CD14-positive monocyte (primary cell): ENCODE results near the gene GSE1. TPM values are rescaled to one million over a fixed set of nuclear protein-coding genes. Genes with fewer than 3 reads are reported as not detected.

ENCODE experiments used
- DNase-seq, 3 donors: peaks; one replicate each; pipeline ENCODE4 v3.0.0-alpha.2; 2011 to 2022
- H2AFZ ChIP-seq: 2 replicates; pipeline ENCODE4 v1.6.0; 2012; ENCODE audit warnings: mild to moderate bottlenecking, low read depth, low read length, inconsistent platforms; ENCODE audit not compliant: insufficient read depth, poor library complexity, severe bottlenecking
- H3K27ac ChIP-seq, 2 donors: 1 replicate in 1 of 2; 2 replicates in 1 of 2; pipeline ENCODE4 v1.5.1; 2012 to 2013; ENCODE audit warnings: low read length in 2 of 2, control low read depth in 1 of 2, inconsistent platforms in 1 of 2, low read depth in 1 of 2, mild to moderate bottlenecking in 1 of 2
- H3K27me3 ChIP-seq, 2 donors: one replicate each; pipeline versions ENCODE4 v1.6.0 to v1.6.1; 2011 to 2013; ENCODE audit warnings: low read length in 2 of 2; ENCODE audit not compliant: control insufficient read depth in 2 of 2, insufficient read depth in 2 of 2
- H3K36me3 ChIP-seq, 2 donors: replicated peaks in 1 of 2; 1 replicate in 1 of 2; 2 replicates in 1 of 2; pipeline versions ENCODE4 v1.5.1 to v1.6.1; 2012 to 2013; ENCODE audit warnings: low read length in 2 of 2, control low read depth in 1 of 2, inconsistent platforms in 1 of 2, mild to moderate bottlenecking in 1 of 2; ENCODE audit not compliant: insufficient read depth in 2 of 2, control insufficient read depth in 1 of 2
- H3K4me1 ChIP-seq, 2 donors: 1 replicate in 1 of 2; 2 replicates in 1 of 2; pipeline versions ENCODE4 v1.5.1 to v1.6.1; 2012 to 2013; ENCODE audit warnings: low read length in 2 of 2, control low read depth in 1 of 2, inconsistent platforms in 1 of 2, mild to moderate bottlenecking in 1 of 2, moderate library complexity in 1 of 2; ENCODE audit not compliant: insufficient read depth in 2 of 2, control insufficient read depth in 1 of 2
- H3K4me2 ChIP-seq: replicated peaks from 2 replicates; pipeline ENCODE3; 2012; ENCODE audit warnings: low read length, moderate library complexity, mild to moderate bottlenecking; ENCODE audit not compliant: poor library complexity, severe bottlenecking; ENCODE audit errors: extremely low read depth
- H3K4me3 ChIP-seq, 3 experiments: fragments of 200-600 bp in 1 of 3; sonication (generic) in 1 of 3; replicated peaks in 1 of 3; 1 replicate in 2 of 3; 2 replicates in 1 of 3; pipeline ENCODE4 v1.5.1; 2011 to 2013; ENCODE audit warnings: low read length in 3 of 3, mild to moderate bottlenecking in 3 of 3, control low read depth in 2 of 3, low read depth in 2 of 3, inconsistent platforms in 1 of 3, moderate library complexity in 1 of 3
- H3K79me2 ChIP-seq: 2 replicates; pipeline ENCODE4 v1.6.0; 2012; ENCODE audit warnings: mild to moderate bottlenecking, control low read depth, inconsistent platforms, low read length, moderate library complexity; ENCODE audit not compliant: insufficient read depth
- H3K9ac ChIP-seq: 2 replicates; pipeline ENCODE4 v1.6.0; 2017; ENCODE audit warnings: low read length, mild to moderate bottlenecking; ENCODE audit not compliant: insufficient read depth, poor library complexity, severe bottlenecking
- H3K9me3 ChIP-seq, 2 donors: replicated peaks in 1 of 2; 1 replicate in 1 of 2; 2 replicates in 1 of 2; pipeline versions ENCODE4 v1.5.1 to v1.6.1; 2012 to 2013; ENCODE audit warnings: low read length in 2 of 2, control low read depth in 1 of 2; ENCODE audit not compliant: control insufficient read depth in 1 of 2, insufficient read depth in 1 of 2
- H4K20me1 ChIP-seq: 2 replicates; pipeline ENCODE4 v1.6.0; 2012; ENCODE audit warnings: mild to moderate bottlenecking, low read length, control low read depth, moderate library complexity; ENCODE audit not compliant: insufficient read depth
- H3K27ac Mint-ChIP-seq, 7 donors: one replicate each; pipeline ENCODE4 v1.8.0; 2020; ENCODE audit warnings: mild to moderate bottlenecking in 7 of 7, mixed read lengths in 7 of 7, moderate library complexity in 6 of 7, inconsistent platforms in 2 of 7
- H3K27me3 Mint-ChIP-seq, 3 donors: one replicate each; pipeline ENCODE4 v1.8.0; 2021 to 2022; ENCODE audit warnings: low read depth in 3 of 3, mild to moderate bottlenecking in 3 of 3, mixed read lengths in 3 of 3, moderate library complexity in 3 of 3, inconsistent platforms in 1 of 3
- H3K36me3 Mint-ChIP-seq, 2 donors: one replicate each; pipeline ENCODE4 v1.8.0; 2020; ENCODE audit warnings: mixed read lengths in 2 of 2, inconsistent platforms in 1 of 2, mild to moderate bottlenecking in 1 of 2
- H3K4me1 Mint-ChIP-seq: one replicate; pipeline ENCODE4 v1.8.0; 2020; ENCODE audit warnings: mild to moderate bottlenecking, mixed read lengths
- H3K4me3 Mint-ChIP-seq, 2 donors: one replicate each; pipeline ENCODE4 v1.8.0; 2020; ENCODE audit warnings: mild to moderate bottlenecking in 2 of 2, mixed read lengths in 2 of 2, moderate library complexity in 1 of 2
- H3K9me3 Mint-ChIP-seq, 7 donors: one replicate each; pipeline ENCODE4 v1.8.0; 2020 to 2022; ENCODE audit warnings: mixed read lengths in 7 of 7, mild to moderate bottlenecking in 6 of 7, moderate library complexity in 6 of 7, inconsistent platforms in 2 of 7
- WGBS: methylation state at CpG from one replicate; pipeline ENCODE4 v1.1.5; 2013; ENCODE audit warnings: missing lambda C conversion rate; ENCODE audit not compliant: insufficient coverage; 5-methylcytosine and 5-hydroxymethylcytosine counted together
- intact Hi-C, 2 donors: fragments of 100-400 bp; cut with micrococcal nuclease; formaldehyde crosslinking; loops; one replicate each; pipeline versions ENCODE4 v1.15.0 to v1.15.1; 2023
- polyA plus RNA-seq, 3 donors: library from polyadenylated mRNA; depleted of rRNA in 1 of 3; unstranded in 2 of 3; stranded (reverse) in 1 of 3; fragments of 300-500 nt in 2 of 3; fragments of >200 nt in 1 of 3; fragmentation: Illumina TruSeq in 2 of 3; gene quantifications; 1 replicate in 2 of 3; 2 replicates in 1 of 3; pipeline ENCODE4 v1.2.3, GENCODE V29; 2012 to 2021
- TF ChIP-seq, protein P1 (sequence below): fragments of 200-600 bp; IDR thresholded peaks from one replicate; pipeline ENCODE4 v1.8.0; 2022; ENCODE audit warnings: antibody characterized with exemption, mild to moderate bottlenecking

Gene GSE1
- polyA plus RNA-seq, 3 donors, result 0.67 to 38.9 (median 0.86) TPM

DNA sequence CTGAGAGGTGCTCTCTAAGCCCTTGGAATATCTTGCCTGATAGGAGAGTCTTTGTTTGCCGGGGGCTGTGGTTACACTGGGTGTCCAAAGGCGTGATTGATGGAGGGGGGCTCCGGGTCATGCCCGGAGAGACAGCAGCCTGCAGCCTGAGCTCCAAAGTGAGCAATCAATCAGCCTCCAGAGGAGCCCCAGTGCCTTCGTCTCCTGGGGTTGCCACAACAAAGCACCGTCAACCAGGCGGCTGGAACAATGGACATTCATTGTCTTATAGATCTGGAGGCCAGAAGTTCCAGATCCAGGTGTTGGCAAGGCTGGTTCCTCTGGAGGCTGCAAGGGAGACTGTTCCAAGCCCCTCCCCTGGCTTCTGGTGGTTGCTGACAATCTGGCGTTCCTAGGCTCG, 99.7 kb downstream of the GSE1 start:
- no peak overlapping the region for H3K9ac ChIP-seq
- H3K36me3 Mint-ChIP-seq, result peaks cover 26 to 52% of the 10 kb centered on the region in 2 donors
- intact Hi-C loops, result loop anchor here in 1 of 2 donors (10.0 kb wide), 1 partner anchor 418 kb away; no protein-coding TSS in a partner anchor
- 84% methylated on average over 9 of the region's 9 CpGs for WGBS
- no peak overlapping the region for H3K4me2 ChIP-seq
- H3K27ac ChIP-seq, result no peak overlapping the region
- no peak overlapping the region for H3K4me3 Mint-ChIP-seq
- peak overlapping the region in 1 of 7 donors; percentile 44 for H3K27ac Mint-ChIP-seq
- H4K20me1 ChIP-seq, result peaks cover 9% of the 10 kb centered on the region
- no peaks in the 10 kb centered on the region for H3K79me2 ChIP-seq
- peaks cover 14 to 21% of the 10 kb centered on the region in 2 donors for H3K4me1 ChIP-seq
- H3K27me3 Mint-ChIP-seq, result peaks cover 0 to 12% (median 7%) of the 10 kb centered on the region in 3 donors
- TF ChIP-seq, protein P1, sequence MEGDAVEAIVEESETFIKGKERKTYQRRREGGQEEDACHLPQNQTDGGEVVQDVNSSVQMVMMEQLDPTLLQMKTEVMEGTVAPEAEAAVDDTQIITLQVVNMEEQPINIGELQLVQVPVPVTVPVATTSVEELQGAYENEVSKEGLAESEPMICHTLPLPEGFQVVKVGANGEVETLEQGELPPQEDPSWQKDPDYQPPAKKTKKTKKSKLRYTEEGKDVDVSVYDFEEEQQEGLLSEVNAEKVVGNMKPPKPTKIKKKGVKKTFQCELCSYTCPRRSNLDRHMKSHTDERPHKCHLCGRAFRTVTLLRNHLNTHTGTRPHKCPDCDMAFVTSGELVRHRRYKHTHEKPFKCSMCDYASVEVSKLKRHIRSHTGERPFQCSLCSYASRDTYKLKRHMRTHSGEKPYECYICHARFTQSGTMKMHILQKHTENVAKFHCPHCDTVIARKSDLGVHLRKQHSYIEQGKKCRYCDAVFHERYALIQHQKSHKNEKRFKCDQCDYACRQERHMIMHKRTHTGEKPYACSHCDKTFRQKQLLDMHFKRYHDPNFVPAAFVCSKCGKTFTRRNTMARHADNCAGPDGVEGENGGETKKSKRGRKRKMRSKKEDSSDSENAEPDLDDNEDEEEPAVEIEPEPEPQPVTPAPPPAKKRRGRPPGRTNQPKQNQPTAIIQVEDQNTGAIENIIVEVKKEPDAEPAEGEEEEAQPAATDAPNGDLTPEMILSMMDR, result no peak
- DNase-seq, result no peak
- peaks cover 12% of the 10 kb centered on the region for H3K4me1 Mint-ChIP-seq
- H3K9me3 Mint-ChIP-seq, result peaks cover 12 to 19% (median 15%) of the 10 kb centered on the region in 7 donors
- peaks cover 10 to 47% of the 10 kb centered on the region in 2 donors for H3K36me3 ChIP-seq
- peaks cover 11 to 15% of the 10 kb centered on the region in 2 donors for H3K9me3 ChIP-seq
- H3K27me3 ChIP-seq, result no peaks in the 10 kb centered on the region
- no peak overlapping the region for H2AFZ ChIP-seq
- no peak overlapping the region for H3K4me3 ChIP-seq

DNA sequence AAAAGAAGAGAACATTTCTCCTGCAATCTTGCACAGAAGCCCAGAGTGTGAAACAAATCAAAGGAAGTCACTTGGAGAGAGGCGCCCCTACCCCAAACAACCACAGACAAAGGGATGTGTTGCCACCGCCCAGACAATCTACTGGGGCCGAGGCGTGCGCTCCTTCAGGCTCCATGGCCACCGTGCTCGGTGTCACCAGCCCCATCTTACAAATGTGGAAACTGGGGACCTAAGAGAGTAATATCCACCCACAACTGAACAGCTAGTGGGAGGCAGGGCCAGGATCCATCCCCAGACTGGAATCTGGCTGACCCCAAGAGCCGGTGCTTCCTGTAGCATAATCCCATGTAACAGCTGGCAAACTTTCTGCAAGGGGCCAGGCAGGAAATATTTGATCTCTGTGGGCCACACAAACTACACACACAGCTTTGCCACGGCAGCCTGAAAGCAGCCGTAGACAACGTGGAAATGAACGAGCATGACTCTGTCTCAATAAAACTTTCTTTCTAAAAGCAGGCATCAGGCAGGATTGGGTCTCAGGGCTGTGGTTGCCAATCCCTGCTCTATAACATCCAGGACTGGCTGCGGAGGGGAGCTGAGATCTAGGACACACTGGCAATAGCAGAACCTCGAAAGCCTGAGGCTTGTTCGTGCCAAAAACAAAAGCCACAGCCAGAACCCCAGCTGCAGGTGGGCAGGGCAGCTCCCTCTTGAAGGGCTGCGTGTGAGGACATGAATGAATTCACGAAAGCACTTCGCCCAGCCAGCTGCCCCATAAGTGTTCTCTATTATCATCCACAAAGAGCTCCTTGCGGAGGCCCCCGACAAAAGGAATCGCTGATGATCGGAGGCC, 102.3 kb downstream of the GSE1 start:
- H3K4me3 Mint-ChIP-seq, result no peak overlapping the region
- Histone ChIP-seq H2AFZ (no peak overlapping the region), H3K4me3 (no peak overlapping the region), H3K27ac (no peak overlapping the region), H3K4me1 (peaks cover 17 to 26% of the 10 kb centered on the region in 2 donors), H3K9me3 (peaks cover 11 to 15% of the 10 kb centered on the region in 2 donors), H3K27me3 (no peaks in the 10 kb centered on the region), H3K9ac (no peak overlapping the region), H3K4me2 (no peak overlapping the region), H4K20me1 (peaks cover 10% of the 10 kb centered on the region), H3K79me2 (no peaks in the 10 kb centered on the region), H3K36me3 (peaks cover 0 to 26% of the 10 kb centered on the region in 2 donors)
- TF ChIP-seq, protein P1, result no peak
- DNase-seq, result no peak
- intact Hi-C loops, result loop anchor here (2.0 to 10.0 kb wide), 3 partner anchors 42 to 421 kb away; no protein-coding TSS in a partner anchor
- H3K9me3 Mint-ChIP-seq, result peaks cover 12 to 23% (median 15%) of the 10 kb centered on the region in 7 donors
- H3K27ac Mint-ChIP-seq, result peak overlapping the region in 3 of 7 donors; percentile 3 to 43 (median 9)
- WGBS, result 20% methylated on average over 12 of the region's 22 CpGs
- peaks cover 16% of the 10 kb centered on the region for H3K4me1 Mint-ChIP-seq
- H3K36me3 Mint-ChIP-seq, result peaks cover 23 to 30% of the 10 kb centered on the region in 2 donors
- H3K27me3 Mint-ChIP-seq, result peaks cover 0 to 12% (median 7%) of the 10 kb centered on the region in 3 donors
